GM19023 (cell line): ENCODE data around the gene MTNR1A.
"Not testable (repeated sequence)": the region's sequence is repeated elsewhere in the genome, so short reads cannot be mapped to it uniquely, and the experiment has no call there.

Source experiments
- ATAC-seq: cut with Tn5 transposase; IDR thresholded peaks from one replicate; pipeline ENCODE4 v1.9.1; 2021; ENCODE audit warnings: mild to moderate bottlenecking, moderate library complexity; ENCODE audit not compliant: unreplicated experiment

The MTNR1A gene

GRCh38 chr4:186563761-186564160, 8.4 kb upstream of the MTNR1A start:
- ATAC-seq: no peak

DNA sequence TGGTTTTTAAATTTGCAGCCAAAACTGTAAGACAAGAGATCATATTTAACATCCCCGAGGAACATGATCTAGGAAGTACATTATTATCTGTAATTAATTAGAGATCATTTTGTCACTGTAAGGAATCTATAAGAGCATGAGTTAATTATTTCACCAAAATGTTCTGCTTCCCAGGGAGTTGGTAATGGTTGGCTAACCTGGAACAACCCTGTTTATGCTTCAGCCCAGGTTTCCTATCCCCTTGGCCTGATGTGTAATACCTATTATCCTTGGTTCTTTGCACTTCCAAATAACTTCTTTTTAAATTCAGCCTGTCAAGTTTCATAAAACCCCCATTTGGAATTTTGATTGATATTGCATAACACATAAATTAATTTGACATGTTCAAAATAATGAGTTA, 6.4 kb upstream of the MTNR1A start:
- ATAC-seq: no peak

GRCh38 chr4:186560647-186561046, 5.3 kb upstream of the MTNR1A start:
- ATAC-seq: no peak

- ATAC-seq: no peak
Measured at GRCh38 chr4:186557486-186557885, 2.1 kb upstream of the MTNR1A start.

- no peak for ATAC-seq
Measured at GRCh38 chr4:186557061-186557460, 1.7 kb upstream of the MTNR1A start.

DNA sequence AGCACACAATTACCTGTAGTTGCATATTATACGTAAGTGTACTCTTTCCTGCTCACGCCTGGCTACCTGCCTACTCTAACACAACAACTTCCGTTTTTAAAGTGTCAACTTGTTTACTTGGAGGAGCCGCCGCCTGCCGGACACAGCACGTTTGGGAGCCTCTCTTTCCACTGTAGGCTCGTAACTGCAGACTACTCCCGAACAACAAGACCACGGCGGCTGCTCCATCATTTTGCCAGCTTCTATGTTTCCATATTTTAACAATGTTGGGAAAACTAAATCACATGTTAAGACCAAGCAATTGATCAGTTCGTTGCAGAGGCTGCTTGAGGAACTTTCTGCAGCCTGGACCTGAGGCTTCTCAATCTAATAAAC, 841 bp downstream of the MTNR1A start:
- ATAC-seq: no peak

DNA sequence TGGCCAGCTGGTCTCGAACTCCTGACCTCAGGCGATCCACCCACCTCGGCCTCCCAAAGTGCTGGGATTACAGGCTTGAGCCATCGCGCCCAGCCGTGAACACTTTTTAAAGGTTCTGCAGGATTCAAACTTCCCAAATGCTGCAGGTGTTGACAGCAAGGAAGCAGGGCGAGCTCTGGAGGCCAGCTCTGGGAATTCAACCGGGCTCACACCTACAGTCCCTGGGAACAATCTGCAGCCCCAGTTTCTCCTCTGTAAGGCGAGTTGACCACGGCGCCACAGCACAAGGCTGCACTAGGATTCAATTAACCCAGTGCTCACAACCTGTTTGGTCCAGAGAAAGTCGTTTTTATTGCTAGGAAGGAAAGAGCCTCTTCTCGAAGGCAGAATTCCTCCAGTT, 1.6 kb downstream of the MTNR1A start:
- ATAC-seq: no peak

DNA sequence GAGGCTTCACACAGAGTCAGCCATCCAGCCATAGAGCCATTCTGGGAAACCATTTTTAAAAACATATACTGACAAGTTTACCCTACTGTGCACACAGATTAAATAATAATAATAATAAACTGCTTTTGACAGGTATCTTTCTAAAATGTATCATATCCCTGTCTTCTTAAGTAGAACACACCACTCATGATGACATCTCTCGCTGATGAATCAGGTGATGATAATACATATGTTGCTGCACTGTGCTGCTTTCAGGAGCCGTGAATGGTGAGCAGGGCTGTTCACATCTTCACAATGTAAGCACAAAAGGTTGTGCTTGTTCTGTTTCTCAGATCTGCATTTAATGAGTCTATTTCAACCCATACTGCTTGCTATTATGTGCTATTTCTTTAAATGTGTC, 3.5 kb downstream of the MTNR1A start:
- ATAC-seq: no peak

DNA sequence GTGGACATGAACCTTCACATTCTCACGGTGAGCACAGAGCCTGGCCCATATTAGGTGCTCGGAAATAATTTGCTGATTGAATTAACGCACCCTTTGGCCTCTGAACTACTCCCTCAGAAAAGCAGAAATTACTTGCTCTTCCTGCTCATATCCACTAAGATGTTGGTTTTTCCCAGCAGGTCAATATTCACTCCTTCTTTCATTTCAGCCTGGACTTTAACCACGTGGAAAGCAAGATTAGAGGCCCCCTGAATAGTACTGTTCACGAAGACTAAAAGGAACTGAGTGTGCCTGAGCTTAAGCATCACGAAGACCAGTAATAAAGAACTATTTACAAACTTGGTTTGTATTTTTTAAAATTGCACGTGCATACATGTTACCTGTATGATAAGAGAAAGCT, 9.9 kb downstream of the MTNR1A start:
- ATAC-seq: no peak

DNA sequence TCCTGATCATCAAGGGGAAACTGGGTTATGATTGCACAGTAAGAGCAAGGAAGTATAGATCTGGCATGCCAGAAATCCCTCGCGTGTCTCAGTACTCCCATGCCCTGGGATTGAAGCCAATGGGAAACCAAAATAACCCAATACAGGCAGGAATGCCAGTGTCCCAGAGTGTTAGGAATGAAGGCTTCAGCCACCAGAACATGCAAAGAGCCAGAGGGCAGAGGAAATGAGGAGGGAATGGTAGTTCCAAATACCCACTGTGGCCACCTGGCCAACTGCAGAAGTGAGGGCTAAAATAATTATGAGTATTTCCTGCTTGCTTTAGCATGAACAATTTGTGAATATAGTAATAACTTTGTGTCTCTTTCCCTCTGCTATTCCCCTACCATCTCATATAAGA, 12.2 kb downstream of the MTNR1A start:
- no peak for ATAC-seq

- no peak for ATAC-seq
Measured at GRCh38 chr4:186541801-186542200, 13.6 kb downstream of the MTNR1A start.

DNA sequence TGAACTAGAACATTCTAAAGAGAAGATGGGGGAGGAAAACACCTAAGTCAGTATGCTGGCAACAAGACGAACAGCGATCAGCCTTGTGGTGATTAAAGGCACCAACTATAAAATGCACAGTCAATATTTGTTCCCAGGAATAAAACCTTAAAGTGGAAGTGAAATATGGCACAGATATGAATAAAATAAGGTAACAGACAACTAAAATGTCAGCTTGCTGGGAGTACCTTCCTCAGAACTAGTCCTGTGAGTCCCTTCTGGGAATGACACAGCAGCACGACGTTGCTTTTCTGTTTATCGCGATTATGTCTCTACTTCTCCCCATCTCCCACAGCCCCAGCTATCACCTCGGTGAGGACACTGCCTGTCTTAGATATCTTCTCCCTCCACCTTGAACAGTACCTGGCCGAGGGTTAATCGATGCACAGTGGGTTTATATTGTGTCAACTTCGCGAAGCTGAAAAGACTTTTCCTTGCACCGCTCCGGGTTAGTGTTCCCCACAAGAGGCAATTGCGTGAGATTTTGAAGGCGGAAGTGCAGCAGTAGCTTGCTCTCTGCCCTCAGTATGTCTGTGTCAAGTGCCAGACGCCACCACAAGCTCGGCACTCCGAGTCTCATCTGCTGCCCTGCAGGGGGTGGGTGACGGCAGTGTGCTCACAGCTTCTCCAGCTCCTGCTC, 17.4 kb downstream of the MTNR1A start:
- no peak for ATAC-seq

- ATAC-seq: no peak
Measured at GRCh38 chr4:186536285-186536684, 19.1 kb downstream of the MTNR1A start.

DNA sequence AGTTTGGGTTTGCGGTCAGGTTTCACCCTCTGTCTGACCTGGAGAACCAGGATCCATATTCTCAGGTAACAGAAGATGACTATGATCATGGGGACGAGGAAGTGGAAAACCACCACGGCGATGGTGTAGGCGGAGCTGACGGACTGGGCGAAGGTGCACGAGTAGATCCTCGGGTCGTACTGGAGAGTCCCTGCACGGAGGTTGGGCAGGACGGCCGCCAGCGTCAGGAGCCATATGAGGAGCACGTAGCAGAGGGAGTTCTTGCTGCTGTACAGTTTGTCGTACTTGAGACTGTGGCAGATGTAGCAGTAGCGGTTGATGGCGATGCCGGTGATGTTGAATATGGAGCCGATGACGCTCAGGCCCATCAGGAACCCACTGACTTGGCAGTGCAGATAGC, 21.3 kb downstream of the MTNR1A start:
- ATAC-seq: no peak

- not testable (repeated sequence) for ATAC-seq
Measured at GRCh38 chr4:186523927-186524326, 31.4 kb downstream of the MTNR1A start.

- no peak for ATAC-seq
Measured at GRCh38 chr4:186516287-186516686, 39.1 kb downstream of the MTNR1A start.

DNA sequence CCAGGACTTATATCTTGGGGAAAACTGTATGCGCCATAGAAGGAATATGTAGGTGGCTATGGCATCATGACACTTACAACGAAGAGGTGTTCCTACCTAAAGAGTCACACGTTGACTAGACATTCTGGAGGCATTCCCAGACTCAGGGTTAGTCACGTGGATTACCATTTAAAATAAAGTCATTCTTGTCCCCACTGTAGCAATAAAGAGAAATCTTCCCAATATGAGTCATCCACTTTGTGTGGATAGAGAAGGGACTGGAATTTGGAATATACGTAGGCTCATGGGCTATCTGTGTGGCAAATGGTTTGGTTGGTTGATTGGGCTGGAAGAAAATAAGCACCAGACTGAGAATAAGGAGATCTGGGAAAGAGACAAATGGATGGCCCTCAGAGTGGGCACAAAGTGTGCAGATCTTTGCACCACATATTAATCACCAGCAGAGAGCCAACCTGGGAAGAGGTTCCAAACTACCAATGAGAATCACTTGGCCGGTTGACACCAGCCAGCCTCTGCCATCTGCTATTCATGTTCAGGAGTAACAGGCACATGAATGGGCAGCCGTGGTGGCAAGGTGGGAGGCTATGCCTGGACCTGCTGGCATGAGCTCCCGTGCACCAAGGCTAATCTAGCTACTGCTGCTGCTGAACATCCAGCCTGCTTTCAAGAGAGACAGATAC, 41.0 kb downstream of the MTNR1A start:
- no peak for ATAC-seq

DNA sequence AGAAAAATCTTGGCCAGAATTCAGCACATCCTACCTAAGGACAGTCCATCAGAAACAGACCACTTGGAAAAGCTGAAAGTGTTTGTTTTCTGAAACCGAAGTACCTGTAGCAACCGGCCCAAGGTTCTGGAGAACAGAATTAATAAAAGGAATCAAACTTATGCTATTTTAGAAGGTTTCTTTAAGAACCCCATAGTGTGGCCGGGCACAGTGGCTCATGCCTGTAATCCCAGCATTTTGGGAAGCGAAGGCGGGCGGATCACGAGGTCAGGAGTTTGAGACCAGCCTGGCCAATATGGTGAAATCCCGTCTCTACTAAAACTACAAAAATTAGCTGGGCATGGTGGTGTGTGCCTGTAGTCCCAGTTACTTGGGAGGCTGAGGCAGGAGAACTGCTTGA, 50.6 kb downstream of the MTNR1A start:
- not testable (repeated sequence) for ATAC-seq

- ATAC-seq: no peak
Measured at GRCh38 chr4:186502231-186502630, 53.1 kb downstream of the MTNR1A start.

DNA sequence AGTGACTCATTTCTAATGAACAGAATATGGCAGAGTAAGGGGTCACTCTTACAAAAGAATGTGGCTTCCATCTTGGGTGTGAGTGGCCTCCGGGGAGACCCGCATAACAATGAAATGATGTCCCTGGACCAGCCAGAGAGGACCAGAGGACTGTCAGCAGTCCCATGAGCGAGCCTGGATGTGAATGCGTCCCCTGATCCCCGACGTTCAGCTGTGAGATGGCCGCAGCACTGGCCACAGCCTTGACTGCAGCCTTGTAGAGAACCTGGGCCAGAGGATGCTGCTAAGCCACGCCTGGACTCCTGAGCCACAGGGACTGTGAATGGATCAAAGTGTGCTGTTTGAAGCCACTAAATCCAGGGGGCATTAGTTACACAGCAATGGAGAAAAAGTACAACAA, 53.8 kb downstream of the MTNR1A start:
- ATAC-seq: no peak

- ATAC-seq: no peak
Measured at GRCh38 chr4:186500721-186501304, 54.6 kb downstream of the MTNR1A start.

GRCh38 chr4:186499467-186499866, 55.9 kb downstream of the MTNR1A start:
- ATAC-seq: no peak
